IMR-90 (cell line): ENCODE measurements around the gene OGG1. TPM values are rescaled to one million over a fixed set of nuclear protein-coding genes. Genes with fewer than 3 reads are reported as not detected.

Experiments used
- ATAC-seq: fragments of 200-7000 bp; cut with Tn5 transposase; 2 replicates; pipeline ENCODE4 v1.9.1; 2020; ENCODE audit warnings: low read depth, mild to moderate bottlenecking, moderate library complexity
- BruUV-seq: library from RNA; stranded (reverse); fragments of 400-500 nt; replicated peaks from 2 replicates; lab custom pipeline; 2021; lab: Mats Ljungman, UMichigan
- CTCF ChIA-PET: fragments of 300-600 bp; formaldehyde crosslinking; extraction: SDS; loops from one replicate; lab custom pipeline; 2021; ENCODE audit warnings: antibody characterized with exemption; lab: Yijun Ruan, JAX
- POLR2A ChIA-PET: fragments of 300-600 bp; sonication (Branson Sonifier 250); formaldehyde crosslinking; loops from one replicate; lab custom pipeline; 2022; ENCODE audit warnings: antibody characterized with exemption; ENCODE audit not compliant: unreplicated experiment; lab: Charles Lee
- DNase-seq: peaks from one replicate; pipeline ENCODE4 v3.0.0; 2013
- H2AFZ ChIP-seq: replicated peaks from 2 replicates; pipeline ENCODE3; 2013; ENCODE audit warnings: low read length, mild to moderate bottlenecking; ENCODE audit not compliant: poor library complexity
- H2AK5ac ChIP-seq: 2 replicates; pipeline ENCODE4 v1.6.1; 2013; ENCODE audit warnings: low read depth, low read length, inconsistent platforms
- H2AK9ac ChIP-seq: replicated peaks from 2 replicates; pipeline ENCODE3; 2013; ENCODE audit warnings: mild to moderate bottlenecking, low read depth, low read length, moderate library complexity; ENCODE audit not compliant: poor library complexity
- H2BK120ac ChIP-seq: 2 replicates; pipeline ENCODE4 v1.6.1; 2013; ENCODE audit warnings: low read depth, low read length, inconsistent platforms
- H2BK15ac ChIP-seq: 3 replicates; pipeline ENCODE4 v1.6.1; 2013; ENCODE audit warnings: low read depth, low read length, inconsistent platforms
- H2BK20ac ChIP-seq: 2 replicates; pipeline ENCODE4 v1.6.1; 2013; ENCODE audit warnings: low read depth, mild to moderate bottlenecking, inconsistent platforms, low read length, moderate library complexity
- H2BK5ac ChIP-seq: 2 replicates; pipeline ENCODE4 v1.6.1; 2013; ENCODE audit warnings: mild to moderate bottlenecking, low read depth, low read length, inconsistent platforms; ENCODE audit not compliant: poor library complexity, severe bottlenecking
- H3K14ac ChIP-seq: replicated peaks from 2 replicates; pipeline ENCODE4 v1.6.1; 2013; ENCODE audit warnings: low read depth, low read length, inconsistent platforms
- H3K18ac ChIP-seq: 2 replicates; pipeline ENCODE4 v1.6.1; 2013; ENCODE audit warnings: low read depth, low read length, control low read depth
- H3K23ac ChIP-seq: 2 replicates; pipeline ENCODE4 v1.6.1; 2013; ENCODE audit warnings: low read depth, low read length, inconsistent platforms
- H3K27ac ChIP-seq: 2 replicates; pipeline ENCODE4 v1.5.1; 2013; ENCODE audit warnings: mild to moderate bottlenecking, control low read depth, low read length; ENCODE audit not compliant: insufficient read depth
- H3K27me3 ChIP-seq: 2 replicates; pipeline ENCODE4 v1.6.1; 2013; ENCODE audit warnings: low read length; ENCODE audit not compliant: control insufficient read depth, insufficient read depth
- H3K36me3 ChIP-seq: 2 replicates; pipeline ENCODE4 v1.6.1; 2013; ENCODE audit warnings: low read length, mixed read lengths; ENCODE audit not compliant: control insufficient read depth, insufficient read depth
- H3K4ac ChIP-seq: 2 replicates; pipeline ENCODE4 v1.6.1; 2013; ENCODE audit warnings: low read depth, low read length, inconsistent platforms
- H3K4me1 ChIP-seq: 2 replicates; pipeline ENCODE4 v1.6.1; 2013; ENCODE audit warnings: low read length, mixed read lengths; ENCODE audit not compliant: control insufficient read depth, insufficient read depth
- H3K4me2 ChIP-seq: 2 replicates; pipeline ENCODE4 v1.6.1; 2013; ENCODE audit warnings: low read depth, mild to moderate bottlenecking, control low read depth, low read length, moderate library complexity
- H3K4me3 ChIP-seq: 2 replicates; pipeline ENCODE4 v1.5.1; 2013; ENCODE audit warnings: low read depth, mild to moderate bottlenecking, control low read depth, low read length, moderate library complexity; ENCODE audit not compliant: insufficient read depth
- H3K56ac ChIP-seq: 2 replicates; pipeline ENCODE4 v1.6.1; 2013; ENCODE audit warnings: low read length, inconsistent platforms; ENCODE audit not compliant: insufficient read depth; ENCODE audit errors: extremely low read depth
- H3K79me1 ChIP-seq, 2 experiments: 2 replicates each; pipeline ENCODE4 v1.6.1; 2013; ENCODE audit warnings: low read length in 2 of 2, inconsistent platforms in 1 of 2, low read depth in 1 of 2
- H3K9ac ChIP-seq: 2 replicates; pipeline ENCODE4 v1.6.1; 2013; ENCODE audit warnings: low read depth, low read length, control low read depth
- H3K9me1 ChIP-seq: 2 replicates; pipeline ENCODE4 v1.6.1; 2013; ENCODE audit warnings: low read length, inconsistent platforms; ENCODE audit not compliant: insufficient read depth
- H3K9me3 ChIP-seq: 2 replicates; pipeline ENCODE4 v1.6.1; 2013; ENCODE audit warnings: low read length; ENCODE audit not compliant: control insufficient read depth, insufficient read depth
- H4K20me1 ChIP-seq: 2 replicates; pipeline ENCODE4 v1.6.1; 2013; ENCODE audit warnings: low read length, inconsistent platforms; ENCODE audit not compliant: insufficient read depth
- H4K5ac ChIP-seq: 2 replicates; pipeline ENCODE4 v1.6.1; 2013; ENCODE audit warnings: mild to moderate bottlenecking, low read depth, low read length, control low read depth
- H4K8ac ChIP-seq, 2 experiments: 2 replicates each; pipeline ENCODE4 v1.6.1; 2013; ENCODE audit warnings: low read depth in 2 of 2, low read length in 2 of 2, control low read depth in 1 of 2, inconsistent platforms in 1 of 2
- H4K91ac ChIP-seq: 2 replicates; pipeline ENCODE4 v1.6.1; 2013; ENCODE audit warnings: low read depth, low read length, inconsistent platforms; ENCODE audit not compliant: insufficient read depth
- BHLHE40 ChIP-seq: fragments of 150-350 bp; IDR thresholded peaks from 2 replicates; pipeline ENCODE4 v1.6.1; 2016; ENCODE audit warnings: mild to moderate bottlenecking, low read depth, low read length
- CHD1 ChIP-seq: IDR thresholded peaks from 2 replicates; pipeline ENCODE4 v1.6.1; 2012; ENCODE audit warnings: low read depth, low read length, improper control_type of control experiment
- MAFK ChIP-seq: IDR thresholded peaks from 2 replicates; pipeline ENCODE4 v1.6.1; 2012; ENCODE audit warnings: low read depth, low read length, improper control_type of control experiment
- MXI1 ChIP-seq: IDR thresholded peaks from 2 replicates; pipeline ENCODE4 v1.6.1; 2012; ENCODE audit warnings: low read depth, mild to moderate bottlenecking, low read length, moderate library complexity, borderline replicate concordance
- RAD21 ChIP-seq: IDR thresholded peaks from 2 replicates; pipeline ENCODE4 v1.6.1; 2012; ENCODE audit warnings: low read length, improper control_type of control experiment
- RCOR1 ChIP-seq: IDR thresholded peaks from 2 replicates; pipeline ENCODE4 v1.6.1; 2012; ENCODE audit warnings: mild to moderate bottlenecking, low read length, improper control_type of control experiment; ENCODE audit not compliant: insufficient replicate concordance
- RFX5 ChIP-seq: IDR thresholded peaks from 2 replicates; pipeline ENCODE4 v1.8.0; 2012; ENCODE audit warnings: low read depth, mild to moderate bottlenecking, low read length, moderate library complexity
- WGBS, 2 experiments: methylation state at CpG; one replicate each; pipeline versions ENCODE4 v1.1.5 to v1.1.7; 2013; ENCODE audit warnings: missing lambda C conversion rate in 2 of 2; ENCODE audit not compliant: insufficient read length in 1 of 2; ENCODE audit errors: extremely low coverage in 2 of 2; 5-methylcytosine and 5-hydroxymethylcytosine counted together
- dilution Hi-C: fragments of 300-500 bp; cut with HindIII; formaldehyde crosslinking; loops from one replicate; pipeline ENCODE4 v1.14.3; 2018; ENCODE audit warnings: low sequenced_read_pairs; ENCODE audit not compliant: unreplicated experiment
- in situ Hi-C: fragments of 300-500 bp; cut with MboI; formaldehyde crosslinking; loops from 3 replicates; pipeline ENCODE4 v1.14.3; 2019; ENCODE audit warnings: low sequenced_read_pairs, inconsistent platforms, mixed read lengths
- intact Hi-C: fragments of 100-400 bp; cut with micrococcal nuclease; formaldehyde crosslinking; loops from 2 replicates; pipeline ENCODE4 v1.10.0; 2022
- polyA plus RNA-seq, 3 experiments: library from polyadenylated mRNA; depleted of rRNA; stranded (reverse); fragments of >200 nt; gene quantifications; 2 replicates each; pipeline ENCODE4 v1.2.3, GENCODE V29; 2012; ENCODE audit warnings: low replicate concordance in 1 of 3
- total RNA-seq: library from RNA; depleted of rRNA; stranded (reverse); fragments of >200 nt; gene quantifications from 2 replicates; pipeline ENCODE4 v1.2.3, GENCODE V29; 2012

Gene OGG1
- total and polyA plus RNA-seq, 2 of the 4 experiments (the other 2 are of a cell fraction), result 14.9 to 25.6 TPM

DNA sequence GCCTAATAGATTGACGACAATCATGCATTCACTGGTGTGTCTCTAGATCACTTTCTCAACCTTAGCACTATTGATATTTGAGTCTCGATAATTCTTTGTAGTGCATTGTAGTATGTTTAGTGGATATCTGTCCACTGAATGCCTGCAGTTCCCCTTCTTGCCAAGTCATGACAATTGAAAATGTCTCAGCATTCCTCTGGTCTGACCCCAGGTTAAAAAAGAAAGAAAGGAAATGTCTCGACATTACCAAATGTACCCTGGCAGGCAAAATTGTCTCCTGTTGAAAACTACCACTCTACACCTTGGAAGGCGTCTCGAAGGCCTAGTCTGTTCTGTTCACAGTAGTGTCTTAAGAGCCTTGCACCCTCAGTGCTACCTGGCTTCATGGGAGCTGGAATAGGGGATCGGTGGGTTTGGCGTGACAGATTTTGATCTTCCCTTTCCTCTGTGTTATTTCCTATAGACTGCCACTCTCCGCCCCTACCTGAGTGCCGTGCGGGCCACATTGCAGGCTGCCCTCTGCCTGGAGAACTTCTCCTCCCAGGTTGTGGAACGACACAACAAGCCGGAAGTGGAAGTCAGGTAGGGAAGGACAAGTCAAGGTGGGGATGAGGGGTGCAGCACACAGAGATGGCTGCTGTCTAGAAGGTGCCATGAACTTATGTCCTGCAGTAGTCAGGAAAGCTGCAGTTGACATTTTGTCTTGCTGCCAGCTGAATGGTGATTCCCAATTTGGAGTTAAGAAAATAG, 47.6 kb downstream of the OGG1 start:
- Histone ChIP-seq H2AK5ac (no peak overlapping the region), H2AFZ (no peak overlapping the region), H3K27me3 (no peaks in the 10 kb centered on the region), H4K20me1 (peaks cover 31% of the 10 kb centered on the region; the same call in 1 of the 2 replicates), H3K4ac (no peak overlapping the region), H2BK120ac (no peak overlapping the region), H3K56ac (no peak overlapping the region), H3K23ac (no peak overlapping the region), H4K5ac (no peak overlapping the region), H2BK15ac (no peak overlapping the region), H2AK9ac (no peak overlapping the region), H3K4me2 (no peak overlapping the region), H3K9me1 (0 out of 2 replicates have a peak, but pooled peaks cover 4% of the 10 kb centered on the region), H2BK20ac (no peak overlapping the region), H3K4me3 (no peak overlapping the region), H3K14ac (no peak overlapping the region), H3K4me1 (no peaks in the 10 kb centered on the region), H4K8ac (no peak overlapping the region), H3K79me1 (peaks cover 34 to 58% of the 10 kb centered on the region in 2 experiments), H3K18ac (no peak overlapping the region), H3K9me3 (no peaks in the 10 kb centered on the region), H2BK5ac (no peak overlapping the region), H3K36me3 (peaks cover 47% of the 10 kb centered on the region), H4K91ac (no peak overlapping the region), H3K9ac (no peak overlapping the region), H3K27ac (no peak overlapping the region)
- ATAC-seq (no peak), DNase-seq (no peak)
- TF ChIP-seq RFX5 (no peak), MXI1 (no peak), BHLHE40 (no peak), MAFK (no peak), RCOR1 (no peak), RAD21 (no peak), CHD1 (no peak)
- CTCF ChIA-PET, result no interaction called here
- BruUV-seq, result no TSS peak
- intact Hi-C loops, result no loop called here
- POLR2A ChIA-PET, result interaction anchor here (0.7 kb wide), 1 partner anchor 395 kb away, joined by 3 read pairs; no protein-coding TSS in a partner anchor
- in situ Hi-C loops, result no loop called here
- dilution Hi-C loops, result no loop called here
- WGBS, 2 experiments, result 93% methylated on average over 2 of the region's 12 CpGs; no CpG with 5 or more reads in 1 of the 2 experiments
